Measurements from ENCODE around the gene RNF39. TPM values are rescaled to one million over a fixed set of nuclear protein-coding genes. Genes with fewer than 3 reads are reported as not detected.
"Not testable (repeated sequence)": the region's sequence is repeated elsewhere in the genome, so short reads cannot be mapped to it uniquely, and the experiment has no call there.

Gene RNF39
- total RNA-seq, 2 experiments from 2014 or later = not detected

DNA sequence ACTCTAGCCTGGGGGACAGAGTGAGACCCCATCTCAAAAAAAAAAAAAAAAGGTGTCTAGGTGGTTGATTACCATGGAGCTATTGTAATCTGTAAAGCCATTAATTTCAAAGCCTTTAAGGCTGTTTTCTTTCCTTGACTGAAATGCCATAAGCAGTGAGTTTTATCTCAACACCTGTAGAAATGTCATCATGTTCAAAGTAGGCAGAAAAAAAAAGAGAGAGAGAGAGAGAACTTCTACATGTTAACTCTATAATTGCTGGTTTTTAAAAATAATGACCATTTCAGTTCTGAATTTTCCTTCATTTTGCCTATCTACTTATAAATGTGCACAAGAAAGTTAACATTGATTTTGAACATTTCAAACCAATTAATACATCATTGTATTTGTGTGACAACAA is 44.2 kb downstream of the RNF39 start:
- Histone ChIP-seq H3K4me1 (ENCODE audit: insufficient read depth, low read length, poor library complexity, severe bottlenecking) (no peaks in the 10 kb centered on the region), H3K9me2 (ENCODE audit: insufficient read depth, low read length) (no peaks in the 10 kb centered on the region), H2AFZ (ENCODE audit: low read length) (no peak overlapping the region), H4K20me1 (ENCODE audit: insufficient read depth, low read length) (no peaks in the 10 kb centered on the region), H3K9me3 (ENCODE audit: low read length) (no peaks in the 10 kb centered on the region), H3K36me3 (ENCODE audit: insufficient read depth, low read length) (no peaks in the 10 kb centered on the region), H3K27ac (ENCODE audit: low read depth, low read length, poor library complexity, severe bottlenecking) (no peak overlapping the region), H3K4me3 (ENCODE audit: low read depth, low read length, poor library complexity, severe bottlenecking) (no peak overlapping the region), H3K79me2 (ENCODE audit: insufficient read depth, low read depth, low read length) (no peaks in the 10 kb centered on the region), H3K4me2 (ENCODE audit: low read length) (no peak overlapping the region)
- no TSS peak for BruUV-seq (replicated peaks)
- ChIA-PET CTCF (ENCODE audit: unreplicated experiment) (no interaction called here), POLR2A (no interaction called here)
- DNase-seq (ENCODE audit: low spot score) = no peak
- intact Hi-C loops (cut with micrococcal nuclease; ENCODE audit: unreplicated experiment) = no loop called here
- TF ChIP-seq, protein P1, sequence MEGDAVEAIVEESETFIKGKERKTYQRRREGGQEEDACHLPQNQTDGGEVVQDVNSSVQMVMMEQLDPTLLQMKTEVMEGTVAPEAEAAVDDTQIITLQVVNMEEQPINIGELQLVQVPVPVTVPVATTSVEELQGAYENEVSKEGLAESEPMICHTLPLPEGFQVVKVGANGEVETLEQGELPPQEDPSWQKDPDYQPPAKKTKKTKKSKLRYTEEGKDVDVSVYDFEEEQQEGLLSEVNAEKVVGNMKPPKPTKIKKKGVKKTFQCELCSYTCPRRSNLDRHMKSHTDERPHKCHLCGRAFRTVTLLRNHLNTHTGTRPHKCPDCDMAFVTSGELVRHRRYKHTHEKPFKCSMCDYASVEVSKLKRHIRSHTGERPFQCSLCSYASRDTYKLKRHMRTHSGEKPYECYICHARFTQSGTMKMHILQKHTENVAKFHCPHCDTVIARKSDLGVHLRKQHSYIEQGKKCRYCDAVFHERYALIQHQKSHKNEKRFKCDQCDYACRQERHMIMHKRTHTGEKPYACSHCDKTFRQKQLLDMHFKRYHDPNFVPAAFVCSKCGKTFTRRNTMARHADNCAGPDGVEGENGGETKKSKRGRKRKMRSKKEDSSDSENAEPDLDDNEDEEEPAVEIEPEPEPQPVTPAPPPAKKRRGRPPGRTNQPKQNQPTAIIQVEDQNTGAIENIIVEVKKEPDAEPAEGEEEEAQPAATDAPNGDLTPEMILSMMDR (conservative IDR thresholded peaks at IDR 0.05; ENCODE audit: low read length) = no peak
- no peak for TF ChIP-seq EZH2phosphoT487 (IDR thresholded peaks at IDR 0.05; ENCODE audit: borderline replicate concordance, low read depth, low read length)

DNA sequence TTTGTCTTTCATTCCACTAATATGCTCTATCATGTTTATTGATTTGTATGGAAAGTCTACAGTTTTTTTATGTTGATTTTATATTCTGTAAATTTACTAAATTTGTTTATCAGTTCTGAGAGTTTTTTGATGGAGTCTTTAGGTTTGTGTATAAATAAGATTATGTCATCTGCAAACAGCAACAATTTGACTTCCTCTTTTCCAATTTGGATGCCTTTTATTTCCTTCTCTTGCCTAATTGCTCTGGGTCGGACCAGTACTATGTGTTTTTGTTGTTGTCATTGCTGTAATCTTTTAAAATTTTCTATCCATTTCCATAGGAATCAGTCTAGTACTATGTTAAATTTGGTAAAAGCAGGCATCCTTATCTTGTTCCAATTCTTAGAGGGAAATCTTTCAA is 46.0 kb downstream of the RNF39 start:
- no peak overlapping the region for H3K4me3 ChIP-seq (ENCODE audit: low read depth, low read length, poor library complexity, severe bottlenecking)
- H3K79me2 ChIP-seq (ENCODE audit: insufficient read depth, low read depth, low read length) = no peaks in the 10 kb centered on the region
- H3K4me1 ChIP-seq (ENCODE audit: insufficient read depth, low read length, poor library complexity, severe bottlenecking) = no peaks in the 10 kb centered on the region
- H3K36me3 ChIP-seq (ENCODE audit: insufficient read depth, low read length) = no peaks in the 10 kb centered on the region
- H3K9me3 ChIP-seq (ENCODE audit: low read length) = no peaks in the 10 kb centered on the region
- intact Hi-C loops (cut with micrococcal nuclease; ENCODE audit: unreplicated experiment) = no loop called here
- H3K9me2 ChIP-seq (ENCODE audit: insufficient read depth, low read length) = no peaks in the 10 kb centered on the region
- no TSS peak for BruUV-seq (replicated peaks)
- POLR2A ChIA-PET = no interaction called here
- no peak overlapping the region for H3K4me2 ChIP-seq (ENCODE audit: low read length)
- H3K27ac ChIP-seq (ENCODE audit: low read depth, low read length, poor library complexity, severe bottlenecking) = no peak overlapping the region
- TF ChIP-seq, protein P1 (conservative IDR thresholded peaks at IDR 0.05; ENCODE audit: low read length) = no peak
- TF ChIP-seq EZH2phosphoT487 (IDR thresholded peaks at IDR 0.05; ENCODE audit: borderline replicate concordance, low read depth, low read length) = no peak
- CTCF ChIA-PET (ENCODE audit: unreplicated experiment) = no interaction called here
- H2AFZ ChIP-seq (ENCODE audit: low read length) = no peak overlapping the region
- H4K20me1 ChIP-seq (ENCODE audit: insufficient read depth, low read length) = no peaks in the 10 kb centered on the region
- no peak for DNase-seq (ENCODE audit: low spot score)

DNA sequence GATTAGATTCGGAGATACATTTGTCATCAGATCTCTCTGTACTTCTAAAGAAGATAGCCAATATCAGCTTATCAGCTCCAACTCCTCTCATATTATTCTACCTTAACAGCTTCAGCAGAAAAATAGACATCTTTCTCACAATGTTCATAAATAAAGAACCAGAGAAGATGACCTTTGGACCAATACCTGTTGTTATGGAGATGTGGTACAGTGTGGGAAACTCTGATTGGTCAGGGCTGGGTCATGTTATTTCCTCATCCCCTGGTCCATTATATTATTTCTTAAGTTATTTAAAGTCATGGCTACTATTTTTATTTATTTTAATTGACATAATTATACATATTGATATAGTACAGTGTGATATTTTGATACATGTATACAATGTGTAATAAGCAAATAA is 50.4 kb downstream of the RNF39 start:
- TF ChIP-seq EZH2phosphoT487 (IDR thresholded peaks at IDR 0.05; ENCODE audit: borderline replicate concordance, low read depth, low read length) = no peak
- TF ChIP-seq, protein P1 (conservative IDR thresholded peaks at IDR 0.05; ENCODE audit: low read length) = no peak
- Histone ChIP-seq H3K9me3 (ENCODE audit: low read length) (no peaks in the 10 kb centered on the region), H3K4me2 (ENCODE audit: low read length) (no peak overlapping the region), H4K20me1 (ENCODE audit: insufficient read depth, low read length) (no peaks in the 10 kb centered on the region), H3K79me2 (ENCODE audit: insufficient read depth, low read depth, low read length) (no peaks in the 10 kb centered on the region), H3K4me1 (ENCODE audit: insufficient read depth, low read length, poor library complexity, severe bottlenecking) (peaks cover 5% of the 10 kb centered on the region), H3K36me3 (ENCODE audit: insufficient read depth, low read length) (no peaks in the 10 kb centered on the region), H3K9me2 (ENCODE audit: insufficient read depth, low read length) (no peaks in the 10 kb centered on the region), H2AFZ (ENCODE audit: low read length) (no peak overlapping the region), H3K27ac (ENCODE audit: low read depth, low read length, poor library complexity, severe bottlenecking) (no peak overlapping the region), H3K4me3 (ENCODE audit: low read depth, low read length, poor library complexity, severe bottlenecking) (no peak overlapping the region)
- no TSS peak for BruUV-seq (replicated peaks)
- DNase-seq (ENCODE audit: low spot score) = no peak
- intact Hi-C loops (cut with micrococcal nuclease; ENCODE audit: unreplicated experiment) = no loop called here
- ChIA-PET POLR2A (no interaction called here), CTCF (ENCODE audit: unreplicated experiment) (no interaction called here)

DNA sequence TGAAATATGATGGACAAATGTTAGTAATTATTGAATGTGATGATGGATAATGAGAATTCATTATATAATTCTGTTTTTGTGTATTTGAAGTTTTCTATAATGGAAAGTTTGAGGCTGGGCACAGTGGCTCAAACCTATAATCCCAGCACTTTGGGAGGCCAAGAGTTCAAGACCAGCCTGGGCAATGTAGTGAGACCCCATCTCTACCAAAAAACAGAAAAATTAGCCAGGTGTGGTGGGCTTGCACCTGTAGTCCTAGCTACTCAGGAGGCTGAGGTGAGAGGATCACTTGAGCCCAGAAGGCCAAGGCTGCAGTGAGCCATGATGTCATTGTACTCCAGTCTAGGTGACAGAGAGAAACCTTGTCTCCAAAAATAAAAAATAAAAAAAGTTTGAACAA is 52.9 kb downstream of the RNF39 start:
- DNase-seq (ENCODE audit: low spot score); H3K27ac ChIP-seq (ENCODE audit: low read depth, low read length, poor library complexity, severe bottlenecking); BruUV-seq (replicated peaks); H3K4me1 ChIP-seq (ENCODE audit: insufficient read depth, low read length, poor library complexity, severe bottlenecking); H3K9me3 ChIP-seq (ENCODE audit: low read length); H3K4me2 ChIP-seq (ENCODE audit: low read length); H3K4me3 ChIP-seq (ENCODE audit: low read depth, low read length, poor library complexity, severe bottlenecking); H3K9me2 ChIP-seq (ENCODE audit: insufficient read depth, low read length); H4K20me1 ChIP-seq (ENCODE audit: insufficient read depth, low read length); intact Hi-C loops (cut with micrococcal nuclease; ENCODE audit: unreplicated experiment); CTCF ChIA-PET (ENCODE audit: unreplicated experiment); H2AFZ ChIP-seq (ENCODE audit: low read length); H3K79me2 ChIP-seq (ENCODE audit: insufficient read depth, low read depth, low read length); H3K36me3 ChIP-seq (ENCODE audit: insufficient read depth, low read length): not testable (repeated sequence)
- POLR2A ChIA-PET = interaction anchor here (1.0 kb wide), 1 partner anchor 12 kb away, joined by 3 read pairs; no protein-coding TSS in a partner anchor
